Gastroesophageal sphincter (tissue), 3 donors: ENCODE results near the gene GALK2.
A peak's percentile ranks its signal among the peaks of the same experiment; 100 is the strongest.

Experiments used
- POLR2A ChIP-seq, 2 donors: fragments of 450-650 bp; IDR thresholded peaks; one replicate each; pipeline ENCODE4 v1.6.1; 2017; ENCODE audit warnings: antibody characterized with exemption in 2 of 2, mild to moderate bottlenecking in 2 of 2, moderate library complexity in 1 of 2
- POLR2AphosphoS5 ChIP-seq: sonication (generic); formaldehyde crosslinking; IDR thresholded peaks from one replicate; pipeline ENCODE4 v1.6.1; 2017; ENCODE audit warnings: antibody characterized with exemption
- TF ChIP-seq, protein P1 (sequence below), 4 experiments: fragments of 200-600 bp in 2 of 4; fragments of 450-650 bp in 2 of 4; sonication (generic) in 1 of 4; IDR thresholded peaks; one replicate each; pipeline ENCODE4 v1.5.1; 2017 to 2019; ENCODE audit warnings: antibody characterized with exemption in 4 of 4, mild to moderate bottlenecking in 2 of 4, moderate library complexity in 2 of 4

- TF ChIP-seq, protein P1, sequence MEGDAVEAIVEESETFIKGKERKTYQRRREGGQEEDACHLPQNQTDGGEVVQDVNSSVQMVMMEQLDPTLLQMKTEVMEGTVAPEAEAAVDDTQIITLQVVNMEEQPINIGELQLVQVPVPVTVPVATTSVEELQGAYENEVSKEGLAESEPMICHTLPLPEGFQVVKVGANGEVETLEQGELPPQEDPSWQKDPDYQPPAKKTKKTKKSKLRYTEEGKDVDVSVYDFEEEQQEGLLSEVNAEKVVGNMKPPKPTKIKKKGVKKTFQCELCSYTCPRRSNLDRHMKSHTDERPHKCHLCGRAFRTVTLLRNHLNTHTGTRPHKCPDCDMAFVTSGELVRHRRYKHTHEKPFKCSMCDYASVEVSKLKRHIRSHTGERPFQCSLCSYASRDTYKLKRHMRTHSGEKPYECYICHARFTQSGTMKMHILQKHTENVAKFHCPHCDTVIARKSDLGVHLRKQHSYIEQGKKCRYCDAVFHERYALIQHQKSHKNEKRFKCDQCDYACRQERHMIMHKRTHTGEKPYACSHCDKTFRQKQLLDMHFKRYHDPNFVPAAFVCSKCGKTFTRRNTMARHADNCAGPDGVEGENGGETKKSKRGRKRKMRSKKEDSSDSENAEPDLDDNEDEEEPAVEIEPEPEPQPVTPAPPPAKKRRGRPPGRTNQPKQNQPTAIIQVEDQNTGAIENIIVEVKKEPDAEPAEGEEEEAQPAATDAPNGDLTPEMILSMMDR (IDR thresholded peaks at IDR 0.05), result no peak
- TF ChIP-seq POLR2A (IDR thresholded peaks at IDR 0.05), result no peak
- peak; percentile 82 for TF ChIP-seq POLR2AphosphoS5
Measured at GRCh38 chr15:49238342-49238741, 68.3 kb downstream of the GALK2 start.
